HG02642 (cell line): ENCODE data around the gene RARG.
A peak's percentile ranks its signal among the peaks of the same experiment; 100 is the strongest.

ENCODE experiments used
- ATAC-seq: cut with Tn5 transposase; IDR thresholded peaks from one replicate; pipeline ENCODE4 v1.9.1; 2021; ENCODE audit warnings: mild to moderate bottlenecking; ENCODE audit not compliant: unreplicated experiment, poor library complexity

Gene RARG

GRCh38 chr12:53225635-53226424 is 6.2 kb downstream of the RARG start:
- ATAC-seq = no peak

- ATAC-seq = no peak
Observed at GRCh38 chr12:53224897-53225634, 6.9 kb downstream of the RARG start.

- ATAC-seq = no peak
Observed at GRCh38 chr12:53224061-53224896, 7.7 kb downstream of the RARG start.

- no peak for ATAC-seq
Observed at GRCh38 chr12:53223389-53224060, 8.5 kb downstream of the RARG start.

- ATAC-seq = no peak
Observed at GRCh38 chr12:53222806-53223261, 9.2 kb downstream of the RARG start.

GRCh38 chr12:53222170-53222721 is 9.8 kb downstream of the RARG start:
- ATAC-seq = no peak

- peak; percentile 34 for ATAC-seq
Observed at GRCh38 chr12:53221203-53222080, 10.6 kb downstream of the RARG start.

GRCh38 chr12:53220694-53221202 is 11.3 kb downstream of the RARG start:
- ATAC-seq = peak; percentile 60

- peak; percentile 35 for ATAC-seq
Observed at GRCh38 chr12:53219956-53220693, 11.9 kb downstream of the RARG start.

GRCh38 chr12:53219292-53219955 is 12.6 kb downstream of the RARG start:
- ATAC-seq = peak; percentile 22

GRCh38 chr12:53218551-53219291 is 13.3 kb downstream of the RARG start:
- ATAC-seq = no peak

- ATAC-seq = no peak
Observed at GRCh38 chr12:53217931-53218307, 14.1 kb downstream of the RARG start.

- ATAC-seq = no peak
Observed at GRCh38 chr12:53217051-53217930, 14.7 kb downstream of the RARG start.

- ATAC-seq = no peak
Observed at GRCh38 chr12:53215497-53215896, 16.5 kb downstream of the RARG start.

GRCh38 chr12:53214687-53215455 is 17.1 kb downstream of the RARG start:
- no peak for ATAC-seq
